A673 (cell line): ENCODE results near the gene MEI4.

Experiments used
- EZH2 ChIP-seq: fragments of 200-600 bp; sonication (generic); IDR thresholded peaks from 2 replicates; pipeline ENCODE4 v1.6.1; 2017; ENCODE audit warnings: borderline replicate concordance, low read depth, mild to moderate bottlenecking, mixed read lengths, antibody characterized with exemption, low read length; ENCODE audit not compliant: poor library complexity, severe bottlenecking
- TF ChIP-seq, protein P1 (sequence below): fragments of 300-800, 200-600 bp; sonication (generic); conservative IDR thresholded peaks from 2 replicates; pipeline ENCODE4 v1.5.1; 2017; ENCODE audit warnings: low read depth, mild to moderate bottlenecking, antibody characterized with exemption, low read length, moderate library complexity, mixed read lengths

DNA sequence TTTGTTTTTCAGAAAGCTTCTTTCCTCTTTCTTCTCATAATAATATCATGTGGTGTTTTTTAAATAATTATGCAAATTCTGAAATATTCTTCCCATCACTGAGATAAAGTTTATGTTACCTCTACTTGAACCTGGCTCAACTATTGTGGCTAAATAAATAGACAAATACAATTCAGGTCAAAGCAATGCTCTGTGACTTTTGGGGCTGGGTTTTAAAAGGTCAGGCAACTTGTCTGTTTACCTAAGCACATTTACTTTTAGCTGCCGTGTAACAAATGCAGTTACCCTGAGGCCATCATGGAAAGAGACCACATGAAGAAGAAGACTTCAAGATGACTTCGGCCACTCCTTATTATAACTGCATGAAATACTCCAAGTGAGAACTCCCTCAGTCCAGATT lies 33.7 kb upstream of the MEI4 start:
- TF ChIP-seq, protein P1, sequence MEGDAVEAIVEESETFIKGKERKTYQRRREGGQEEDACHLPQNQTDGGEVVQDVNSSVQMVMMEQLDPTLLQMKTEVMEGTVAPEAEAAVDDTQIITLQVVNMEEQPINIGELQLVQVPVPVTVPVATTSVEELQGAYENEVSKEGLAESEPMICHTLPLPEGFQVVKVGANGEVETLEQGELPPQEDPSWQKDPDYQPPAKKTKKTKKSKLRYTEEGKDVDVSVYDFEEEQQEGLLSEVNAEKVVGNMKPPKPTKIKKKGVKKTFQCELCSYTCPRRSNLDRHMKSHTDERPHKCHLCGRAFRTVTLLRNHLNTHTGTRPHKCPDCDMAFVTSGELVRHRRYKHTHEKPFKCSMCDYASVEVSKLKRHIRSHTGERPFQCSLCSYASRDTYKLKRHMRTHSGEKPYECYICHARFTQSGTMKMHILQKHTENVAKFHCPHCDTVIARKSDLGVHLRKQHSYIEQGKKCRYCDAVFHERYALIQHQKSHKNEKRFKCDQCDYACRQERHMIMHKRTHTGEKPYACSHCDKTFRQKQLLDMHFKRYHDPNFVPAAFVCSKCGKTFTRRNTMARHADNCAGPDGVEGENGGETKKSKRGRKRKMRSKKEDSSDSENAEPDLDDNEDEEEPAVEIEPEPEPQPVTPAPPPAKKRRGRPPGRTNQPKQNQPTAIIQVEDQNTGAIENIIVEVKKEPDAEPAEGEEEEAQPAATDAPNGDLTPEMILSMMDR = no peak
- no peak for TF ChIP-seq EZH2
